RWPE1 (cell line): ENCODE results near the gene FAM149B1.
A peak's percentile ranks its signal among the peaks of the same experiment; 100 is the strongest.

Experiments used
- CTCF ChIA-PET: fragments of 350-600 bp; sonication (Branson Sonifier 250); formaldehyde crosslinking; extraction: SDS; loops from one replicate; lab custom pipeline; 2021; lab: Yijun Ruan, JAX
- POLR2A ChIA-PET: fragments of 400-600 bp; formaldehyde crosslinking; extraction: SDS; loops from one replicate; lab custom pipeline; 2020; ENCODE audit warnings: antibody characterized with exemption; ENCODE audit not compliant: low non-redundant PET; lab: Yijun Ruan, JAX
- DNase-seq: peaks from one replicate; pipeline ENCODE4 v3.0.0; 2012; ENCODE audit warnings: low spot score
- H3K27ac ChIP-seq: fragments of 450-650 bp; 2 replicates; pipeline ENCODE4 v1.5.1; 2017
- CTCF ChIP-seq: fragments of 450-650 bp; conservative IDR thresholded peaks from 2 replicates; pipeline ENCODE4 v1.5.1; 2017; ENCODE audit warnings: low read depth, mild to moderate bottlenecking

Gene FAM149B1

GRCh38 chr10:73167783-73168464 lies at the start of gene FAM149B1, which contains the start of gene ECD:
Gene FAM149B1, plus strand, starts transcription at chr10:73168119. Its CDS starts 221 bp downstream, at chr10:73168340.
Gene ECD, minus strand, starts transcription at chr10:73168008. Its CDS starts 4,071 bp downstream, at chr10:73163937.
- POLR2A ChIA-PET = interaction anchor here (0.6 to 1.3 kb wide), 2 partner anchors 14 to 439 kb away, joined by 3 read pairs; no protein-coding TSS in a partner anchor
- no peak for TF ChIP-seq CTCF
- CTCF ChIA-PET = interaction anchor here (0.5 to 0.6 kb wide), 4 partner anchors 23 to 667 kb away, joined by 3 to 4 read pairs (median 4); no protein-coding TSS in a partner anchor
- DNase-seq = peak; percentile 95
- H3K27ac ChIP-seq = peak within 1 kb of the TSS; percentile 94

GRCh38 chr10:73119457-73119856 lies 48.5 kb upstream of the FAM149B1 start:
- no peak overlapping the region for H3K27ac ChIP-seq
- POLR2A ChIA-PET = no interaction called here
- TF ChIP-seq CTCF = no peak
- CTCF ChIA-PET = no interaction called here
- no peak for DNase-seq

- no peak overlapping the region for H3K27ac ChIP-seq
- CTCF ChIA-PET = no interaction called here
- no peak for TF ChIP-seq CTCF
- no peak for DNase-seq
- POLR2A ChIA-PET = no interaction called here
Measured at GRCh38 chr10:73119952-73120351, 48.0 kb upstream of the FAM149B1 start.

GRCh38 chr10:73126343-73126742 lies 41.6 kb upstream of the FAM149B1 start:
- TF ChIP-seq CTCF = no peak
- ChIA-PET POLR2A (no interaction called here), CTCF (interaction anchor here (0.6 kb wide), 1 partner anchor 434 kb away, joined by 4 read pairs; no protein-coding TSS in a partner anchor)
- DNase-seq = no peak
- no peak overlapping the region for H3K27ac ChIP-seq

- peak; percentile 44 for DNase-seq
- no peak overlapping the region for H3K27ac ChIP-seq
- no peak for TF ChIP-seq CTCF
- ChIA-PET CTCF (interaction anchor here (0.6 kb wide), 1 partner anchor 167 kb away, joined by 3 read pairs; no protein-coding TSS in a partner anchor), POLR2A (interaction anchor here (0.6 kb wide), 1 partner anchor 37 kb away, joined by 5 read pairs; no protein-coding TSS in a partner anchor)
Measured at GRCh38 chr10:73131301-73131700, 36.6 kb upstream of the FAM149B1 start.

GRCh38 chr10:73131913-73132686 lies 35.8 kb upstream of the FAM149B1 start:
- POLR2A ChIA-PET = interaction anchor here (0.6 kb wide), 1 partner anchor 37 kb away, joined by 5 read pairs; no protein-coding TSS in a partner anchor
- DNase-seq = no peak
- no peak for TF ChIP-seq CTCF
- CTCF ChIA-PET = interaction anchor here (0.6 to 1.0 kb wide), 3 partner anchors 13 to 168 kb away, joined by 3 read pairs; partner anchors contain the start of gene P4HA1
- no peak overlapping the region for H3K27ac ChIP-seq
